ENCODE data around the gene DLGAP1. TPM values are rescaled to one million over a fixed set of nuclear protein-coding genes. Genes with fewer than 3 reads are reported as not detected.

DLGAP1 gene
- total RNA-seq, 1 donor from 2014 or later = 0.63 TPM

- TF ChIP-seq CTCF (conservative IDR thresholded peaks at IDR 0.05; ENCODE audit: low read depth, low read length) = no peak
- DNase-seq (ENCODE audit: low read depth) = no peak
- H3K4me3 ChIP-seq (ENCODE audit: low read depth, low read length) = no peak overlapping the region
Measured at GRCh38 chr18:3790703-3791102, 664.4 kb downstream of the DLGAP1 start.

GRCh38 chr18:3789525-3789924 is 665.6 kb downstream of the DLGAP1 start:
- no peak overlapping the region for H3K4me3 ChIP-seq (ENCODE audit: low read depth, low read length)
- no peak for DNase-seq (ENCODE audit: low read depth)
- TF ChIP-seq CTCF (conservative IDR thresholded peaks at IDR 0.05; ENCODE audit: low read depth, low read length) = no peak

GRCh38 chr18:3784949-3785348 is 670.2 kb downstream of the DLGAP1 start:
- no peak for DNase-seq (ENCODE audit: low read depth)
- H3K4me3 ChIP-seq (ENCODE audit: low read depth, low read length) = no peak overlapping the region
- TF ChIP-seq CTCF (conservative IDR thresholded peaks at IDR 0.05; ENCODE audit: low read depth, low read length) = no peak

GRCh38 chr18:3782901-3783300 is 672.2 kb downstream of the DLGAP1 start:
- DNase-seq (ENCODE audit: low read depth) = no peak
- H3K4me3 ChIP-seq (ENCODE audit: low read depth, low read length) = no peak overlapping the region
- no peak for TF ChIP-seq CTCF (conservative IDR thresholded peaks at IDR 0.05; ENCODE audit: low read depth, low read length)

- H3K4me3 ChIP-seq (ENCODE audit: low read depth, low read length) = no peak overlapping the region
- no peak for DNase-seq (ENCODE audit: low read depth)
- TF ChIP-seq CTCF (conservative IDR thresholded peaks at IDR 0.05; ENCODE audit: low read depth, low read length) = no peak
Measured at GRCh38 chr18:3777719-3778118, 677.4 kb downstream of the DLGAP1 start.

GRCh38 chr18:3777122-3777521 is 678.0 kb downstream of the DLGAP1 start:
- H3K4me3 ChIP-seq (ENCODE audit: low read depth, low read length) = no peak overlapping the region
- no peak for TF ChIP-seq CTCF (conservative IDR thresholded peaks at IDR 0.05; ENCODE audit: low read depth, low read length)
- DNase-seq (ENCODE audit: low read depth) = no peak

GRCh38 chr18:3775996-3776395 is 679.1 kb downstream of the DLGAP1 start:
- DNase-seq (ENCODE audit: low read depth) = no peak
- no peak for TF ChIP-seq CTCF (conservative IDR thresholded peaks at IDR 0.05; ENCODE audit: low read depth, low read length)
- H3K4me3 ChIP-seq (ENCODE audit: low read depth, low read length) = no peak overlapping the region
